Fibroblast of skin of scalp (primary cell): ENCODE results near the gene MTHFD2L.
"Not testable (repeated sequence)": the region's sequence is repeated elsewhere in the genome, so short reads cannot be mapped to it uniquely, and the experiment has no call there.

ENCODE experiments used
- DNase-seq: peaks from one replicate; pipeline ENCODE4 v3.0.0-alpha.2; 2013

MTHFD2L gene

GRCh38 chr4:74189331-74190043, 31.6 kb downstream of the MTHFD2L start:
- DNase-seq, result peak; percentile 66

- DNase-seq, result no peak
These were observed 32.4 kb downstream of the MTHFD2L start for GRCh38 chr4:74190332-74190731.

- DNase-seq, result no peak
These were observed 33.0 kb downstream of the MTHFD2L start for GRCh38 chr4:74190919-74191397.

- DNase-seq, result no peak
These were observed 39.2 kb downstream of the MTHFD2L start for GRCh38 chr4:74197080-74197479.

- peak; percentile 45 for DNase-seq
These were observed 44.2 kb downstream of the MTHFD2L start for GRCh38 chr4:74202062-74202586.

DNA sequence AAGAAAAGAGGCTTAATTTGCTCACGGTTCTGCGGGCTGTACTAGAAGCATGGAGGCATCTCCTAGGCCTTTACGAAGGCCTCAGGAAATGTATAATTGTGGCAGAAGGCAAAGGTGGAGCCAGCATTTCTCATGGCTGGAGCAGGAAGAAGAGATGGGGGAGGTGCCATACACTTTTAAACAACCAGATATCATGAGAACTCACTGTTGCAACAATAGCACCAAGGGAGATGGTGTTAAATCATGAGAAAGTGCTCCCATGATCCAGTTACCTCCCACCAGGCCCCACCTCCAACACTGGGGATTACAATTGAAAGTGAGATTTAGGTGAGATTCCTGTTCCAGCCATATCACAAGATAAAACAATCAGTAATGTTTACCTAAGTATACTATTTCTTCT, 45.5 kb downstream of the MTHFD2L start:
- no peak for DNase-seq

GRCh38 chr4:74205046-74205445, 47.1 kb downstream of the MTHFD2L start:
- peak; percentile 57 for DNase-seq

GRCh38 chr4:74205559-74205958, 47.6 kb downstream of the MTHFD2L start:
- no peak for DNase-seq

DNA sequence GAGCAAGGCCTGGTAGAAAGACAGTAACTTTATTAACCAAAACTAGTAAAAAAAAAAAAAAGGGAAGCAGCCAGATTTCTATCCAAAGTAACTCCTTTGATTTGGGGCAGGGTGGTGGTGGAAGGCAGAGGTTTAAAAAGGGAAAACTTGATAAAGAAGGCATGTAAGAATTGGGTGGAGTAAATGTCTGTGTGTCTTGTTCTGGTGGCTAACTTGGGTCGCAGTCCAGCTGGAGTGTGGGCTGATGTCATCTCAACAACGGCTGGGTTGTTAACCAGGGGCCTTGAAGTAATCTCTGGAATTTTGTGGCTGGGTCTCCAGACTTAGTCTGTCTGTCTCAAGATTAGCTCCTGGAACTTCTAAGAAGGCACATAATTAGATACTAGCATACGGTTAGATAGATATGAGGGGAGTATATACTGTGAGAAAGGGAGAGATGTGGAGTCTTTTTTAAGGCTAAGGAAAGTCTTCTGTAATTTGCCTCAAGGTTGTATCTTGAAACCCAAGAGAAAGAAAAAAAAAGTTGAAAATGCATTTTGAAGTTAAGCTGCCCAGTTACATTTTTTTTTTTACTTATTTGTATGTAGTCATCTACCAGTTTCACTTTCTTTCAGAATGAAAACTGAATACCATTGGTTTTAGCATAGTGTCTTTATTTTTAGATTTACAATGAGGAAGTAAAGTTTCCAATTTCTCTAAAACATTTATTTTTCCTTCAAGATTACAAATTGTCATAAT, 48.3 kb downstream of the MTHFD2L start:
- peak; percentile 90 for DNase-seq

DNA sequence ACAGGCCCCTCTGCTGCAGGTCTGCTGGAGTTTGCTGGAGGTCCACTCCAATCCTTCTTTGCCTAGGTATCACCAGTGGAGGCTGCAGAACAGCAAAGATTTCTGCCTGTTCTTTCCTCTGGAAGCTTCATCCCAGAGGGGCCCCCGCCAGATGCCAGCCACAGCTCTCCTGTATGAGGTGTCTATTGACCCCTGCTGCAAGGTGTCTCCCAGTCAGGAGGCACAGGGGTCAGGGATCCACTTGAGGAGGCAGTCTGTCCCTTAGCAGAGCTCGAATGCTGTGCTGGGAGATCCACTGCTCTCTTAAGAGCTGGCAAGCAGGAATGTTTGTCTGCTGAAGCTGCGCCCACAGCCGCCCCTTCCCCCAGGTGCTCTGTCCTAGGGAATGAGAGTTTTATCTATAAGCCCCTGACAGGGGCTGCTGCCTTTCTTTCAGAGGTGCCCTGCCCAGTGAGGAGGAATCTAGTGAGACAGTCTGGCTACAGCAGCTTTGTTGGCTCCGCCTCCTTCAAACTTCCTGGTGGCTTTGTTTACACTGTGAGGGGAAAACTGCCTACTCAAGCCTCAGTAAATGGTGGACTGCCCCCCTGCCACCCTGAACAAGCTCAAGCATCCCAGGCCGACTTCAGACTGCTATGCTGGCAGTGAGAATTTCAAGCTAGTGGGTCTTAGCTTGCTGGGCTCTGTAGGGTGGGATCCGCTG, 56.7 kb downstream of the MTHFD2L start:
- DNase-seq, result not testable (repeated sequence)

- not testable (repeated sequence) for DNase-seq
These were observed 57.3 kb downstream of the MTHFD2L start for GRCh38 chr4:74215236-74215635.

DNA sequence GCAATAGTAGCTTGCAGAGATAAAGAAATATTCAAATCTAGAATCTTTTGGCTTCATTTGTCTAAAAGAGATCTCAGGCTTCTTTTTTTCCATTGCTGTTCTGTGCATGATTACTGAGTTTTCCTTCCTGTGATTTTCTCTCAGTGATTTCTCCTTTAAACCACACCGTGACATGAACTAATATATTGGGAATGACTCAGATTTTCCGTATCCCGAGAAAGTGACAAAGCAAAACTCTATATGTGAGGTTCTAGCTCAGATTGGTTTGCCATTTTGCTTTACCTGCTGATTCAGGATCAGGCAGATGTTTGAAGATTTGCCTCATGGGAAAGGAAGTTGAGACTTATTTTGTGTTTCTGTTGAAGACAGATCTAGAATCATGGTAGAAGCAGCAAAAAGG, 59.4 kb downstream of the MTHFD2L start:
- DNase-seq, result peak; percentile 66

DNA sequence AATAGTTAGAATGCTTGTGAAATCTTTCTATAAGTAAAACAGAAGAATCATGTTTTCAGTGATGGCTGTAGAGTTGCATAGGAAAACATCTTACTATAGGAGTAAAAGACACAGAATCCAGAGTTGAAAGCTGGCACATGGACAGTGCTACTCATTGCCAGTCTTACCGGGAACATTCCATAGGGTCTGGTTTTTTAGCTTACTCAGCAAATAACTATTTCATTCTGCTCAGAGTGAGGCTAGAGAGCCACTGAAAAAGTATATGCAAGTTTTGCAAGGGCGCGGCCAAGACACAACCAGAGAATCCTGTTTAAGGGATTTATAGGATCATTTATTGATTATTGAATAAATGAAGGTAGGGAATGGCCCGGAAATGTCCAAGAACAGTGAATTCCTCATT, 60.3 kb downstream of the MTHFD2L start:
- peak; percentile 67 for DNase-seq

GRCh38 chr4:74219240-74219639, 61.3 kb downstream of the MTHFD2L start:
- DNase-seq, result no peak

- no peak for DNase-seq
These were observed 65.2 kb downstream of the MTHFD2L start for GRCh38 chr4:74223098-74223497.

- DNase-seq, result peak; percentile 82
These were observed 65.9 kb downstream of the MTHFD2L start for GRCh38 chr4:74223801-74224200.

DNA sequence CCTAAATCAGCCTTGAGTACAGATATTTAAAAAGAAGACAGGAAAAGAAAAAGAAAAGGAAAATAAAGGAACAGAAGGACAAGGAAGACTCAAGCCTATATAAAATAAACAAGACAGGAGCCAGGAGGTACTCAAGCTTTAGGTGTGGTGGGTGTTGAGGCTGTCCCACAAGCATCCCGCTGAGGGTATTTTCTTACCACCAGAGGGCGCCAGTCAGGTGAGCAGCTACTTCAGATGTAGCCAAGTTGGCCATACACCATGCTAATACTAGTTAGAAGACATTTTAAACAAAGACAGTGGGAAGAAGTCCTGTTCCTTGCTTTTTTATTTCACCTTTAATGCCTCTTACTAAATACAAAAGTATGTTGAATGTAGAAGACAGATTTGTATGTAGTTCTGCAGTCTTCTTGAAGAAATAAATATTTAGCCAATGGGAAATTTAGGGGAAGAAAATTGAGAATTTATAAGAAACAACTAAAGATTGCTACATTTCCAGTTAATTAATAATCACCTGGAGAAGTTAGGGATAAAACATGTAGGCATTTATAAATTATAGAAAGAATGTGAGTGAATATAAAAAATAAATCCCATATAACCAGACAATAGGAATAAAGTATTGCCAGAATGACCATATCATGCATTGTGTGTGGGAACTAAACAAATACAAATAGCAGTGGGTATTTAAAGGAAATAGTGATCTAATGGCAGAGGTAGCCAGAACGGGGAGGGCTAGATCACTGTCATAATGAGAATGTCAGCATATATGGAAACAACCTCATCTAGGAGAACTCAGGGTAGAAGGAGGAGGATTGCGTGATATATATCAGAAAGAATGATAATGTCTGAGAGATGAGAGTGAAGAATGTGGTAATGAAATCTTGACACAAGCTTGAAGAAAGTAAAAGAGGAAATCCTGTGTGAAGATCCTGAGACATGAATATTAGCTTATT, 71.0 kb downstream of the MTHFD2L start:
- peak; percentile 89 for DNase-seq

DNA sequence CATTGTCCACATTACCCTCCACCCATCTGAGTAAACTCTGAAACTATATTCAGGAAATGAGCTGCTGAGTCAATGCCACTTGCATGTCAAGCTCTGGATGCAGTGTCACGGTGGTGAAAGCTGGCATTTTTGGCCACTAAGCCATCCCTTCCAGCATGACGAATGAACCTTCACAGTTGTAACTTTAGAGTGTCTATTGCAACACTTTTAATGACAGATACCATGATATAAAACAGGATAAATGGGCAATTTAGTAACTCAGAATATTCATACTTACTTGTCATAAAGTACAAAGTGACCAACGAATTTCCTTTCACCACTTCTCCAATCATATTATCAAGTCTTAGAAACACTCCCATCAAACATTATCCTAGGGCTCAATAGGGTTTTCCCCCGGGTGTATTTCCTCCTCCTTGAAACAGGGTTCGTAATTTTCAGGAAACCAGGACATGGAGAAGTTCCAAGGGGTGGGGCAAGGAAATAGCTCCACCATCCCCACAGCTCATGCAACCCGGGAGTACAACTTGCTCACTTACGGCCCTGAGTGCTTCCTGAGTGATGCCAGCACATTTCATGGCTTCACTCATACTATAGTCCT, 73.1 kb downstream of the MTHFD2L start:
- DNase-seq, result peak; percentile 94

DNA sequence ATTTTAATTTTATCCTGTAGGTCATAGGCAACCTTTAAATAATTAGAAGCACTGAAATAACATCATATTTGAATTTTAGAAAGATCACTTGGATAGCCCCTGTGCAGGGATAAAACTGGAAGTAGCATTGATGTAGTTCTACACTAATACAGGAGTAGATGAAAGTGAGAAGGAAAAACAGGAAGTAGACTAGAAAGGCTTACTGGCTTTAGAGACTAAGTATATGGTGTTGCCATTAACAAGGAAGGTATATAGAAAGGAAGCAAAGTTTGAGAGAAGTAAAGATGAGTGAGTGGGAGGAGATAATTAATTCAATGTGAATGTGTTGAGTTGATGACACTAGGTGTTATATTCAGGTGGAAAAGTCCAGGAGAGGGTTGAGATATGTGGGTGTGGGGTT, 77.2 kb downstream of the MTHFD2L start:
- DNase-seq, result no peak

DNA sequence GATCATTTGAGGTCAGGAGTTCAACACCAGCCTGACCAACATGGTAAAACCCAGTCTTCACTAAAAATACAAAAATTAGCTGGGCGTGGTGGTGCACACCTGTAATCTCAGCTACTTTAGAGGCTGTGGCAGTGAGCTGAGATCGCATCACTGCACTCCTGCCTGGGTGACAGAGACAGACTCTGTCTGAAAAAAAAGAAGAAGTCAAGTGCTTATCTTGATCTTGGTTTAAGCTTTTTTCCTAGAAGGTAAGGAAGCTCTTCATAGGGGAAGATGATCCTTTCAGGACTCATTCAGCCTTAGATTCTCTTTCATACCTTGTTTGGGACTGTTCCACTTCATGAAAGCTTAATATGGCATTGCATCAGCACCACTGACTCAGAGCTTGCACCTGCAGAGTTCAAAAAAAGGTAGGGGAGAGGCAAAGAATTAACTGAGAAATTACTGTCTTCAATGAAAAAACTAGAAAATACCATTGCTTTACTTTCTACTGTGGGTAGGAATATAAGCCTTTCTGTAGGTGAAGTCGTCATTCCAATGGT, 79.6 kb downstream of the MTHFD2L start:
- no peak for DNase-seq

- no peak for DNase-seq
These were observed 86.1 kb downstream of the MTHFD2L start for GRCh38 chr4:74244049-74244448.
